GM19372 (cell line): Measurements from ENCODE around the gene PLIN4.
"Not testable (repeated sequence)": the region's sequence is repeated elsewhere in the genome, so short reads cannot be mapped to it uniquely, and the experiment has no call there.

Experiments used
- ATAC-seq: cut with Tn5 transposase; IDR thresholded peaks from one replicate; pipeline ENCODE4 v1.9.1; 2021; ENCODE audit warnings: mild to moderate bottlenecking, low read depth, moderate library complexity; ENCODE audit not compliant: unreplicated experiment

PLIN4 gene

DNA sequence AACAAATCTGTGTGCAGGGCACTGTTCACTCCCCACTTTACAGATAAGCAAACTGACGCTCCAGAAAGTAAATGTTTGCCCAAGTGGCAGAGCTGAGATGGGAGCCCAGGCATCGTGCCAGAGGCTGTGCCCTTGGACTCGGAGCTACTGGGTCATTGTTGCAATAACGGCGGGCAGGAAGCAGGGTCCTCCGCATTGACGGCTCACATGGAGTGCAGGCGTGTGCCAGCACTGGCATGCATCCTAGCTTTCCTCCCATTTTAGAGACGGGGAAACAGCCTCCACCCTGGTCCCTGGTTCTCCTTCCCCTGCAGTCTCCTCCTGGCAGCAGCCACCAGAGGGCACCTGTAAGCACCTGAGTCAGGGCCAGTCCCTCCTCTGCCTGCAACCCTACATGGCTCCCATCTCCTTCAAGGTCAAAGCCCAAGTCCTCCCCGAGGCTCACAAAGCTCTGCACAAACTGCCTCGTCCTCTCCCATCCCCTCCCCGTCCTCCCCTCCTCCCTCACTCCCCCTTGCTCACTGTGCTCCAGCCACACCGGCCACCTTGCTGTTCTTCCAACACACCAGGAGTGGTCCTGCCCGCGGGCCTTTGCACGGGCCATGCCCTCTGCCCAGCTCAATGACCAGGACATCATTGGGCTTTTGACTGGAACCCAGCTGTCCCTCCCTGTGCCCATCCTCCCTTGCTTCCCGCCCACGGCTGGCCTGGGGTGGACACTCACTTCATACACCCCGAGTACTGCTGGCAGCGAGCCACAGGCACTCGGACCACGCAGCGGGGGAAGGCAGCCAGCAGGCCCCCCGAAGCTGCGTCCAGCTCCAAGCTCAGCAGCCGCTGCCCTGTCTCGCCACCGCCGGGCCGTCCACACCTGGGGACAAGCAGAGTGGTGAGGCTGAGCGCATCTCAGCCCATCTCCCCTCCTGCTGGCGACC lies 29.3 kb upstream of the PLIN4 start:
- ATAC-seq, result no peak

DNA sequence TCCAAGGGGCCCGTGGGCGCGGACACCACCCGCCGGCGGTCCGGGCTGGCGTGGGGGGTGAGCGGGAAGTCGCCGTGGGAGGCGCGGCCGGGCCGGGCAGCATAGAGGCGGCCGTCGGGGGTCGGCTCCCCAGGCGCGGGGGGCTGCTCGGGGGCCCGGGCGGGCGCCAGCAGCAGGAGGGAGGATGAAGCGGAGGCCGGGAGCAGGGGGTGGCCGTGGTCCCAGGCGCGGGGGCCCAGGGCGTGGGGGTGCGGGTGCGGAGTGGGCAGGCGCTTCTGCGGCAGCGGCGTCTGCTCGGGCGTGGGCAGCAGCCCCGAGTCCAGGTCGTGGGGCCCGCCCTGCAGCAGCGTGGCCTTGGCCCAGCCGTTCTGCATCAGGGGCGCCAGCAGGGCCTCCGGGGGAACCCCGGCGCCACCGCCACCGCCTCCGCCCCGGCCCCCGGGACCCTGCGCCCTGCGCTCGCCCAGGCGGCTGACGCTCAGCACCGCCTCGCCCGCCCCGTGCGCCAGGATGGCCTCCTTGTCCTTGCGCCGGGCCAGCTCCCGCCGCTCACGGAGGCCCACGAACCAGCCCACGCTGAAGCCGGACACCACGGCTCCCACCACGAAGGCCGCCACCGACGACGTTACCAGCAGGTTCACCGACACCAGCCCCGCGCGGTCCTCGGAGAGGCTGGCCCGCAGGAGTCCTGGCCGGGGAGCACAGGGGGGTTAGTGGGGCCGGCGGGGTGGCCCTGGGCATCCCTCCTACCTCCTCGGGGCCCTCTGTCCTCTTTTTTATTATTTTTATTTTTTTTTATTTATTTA lies 25.8 kb upstream of the PLIN4 start:
- ATAC-seq, result no peak

DNA sequence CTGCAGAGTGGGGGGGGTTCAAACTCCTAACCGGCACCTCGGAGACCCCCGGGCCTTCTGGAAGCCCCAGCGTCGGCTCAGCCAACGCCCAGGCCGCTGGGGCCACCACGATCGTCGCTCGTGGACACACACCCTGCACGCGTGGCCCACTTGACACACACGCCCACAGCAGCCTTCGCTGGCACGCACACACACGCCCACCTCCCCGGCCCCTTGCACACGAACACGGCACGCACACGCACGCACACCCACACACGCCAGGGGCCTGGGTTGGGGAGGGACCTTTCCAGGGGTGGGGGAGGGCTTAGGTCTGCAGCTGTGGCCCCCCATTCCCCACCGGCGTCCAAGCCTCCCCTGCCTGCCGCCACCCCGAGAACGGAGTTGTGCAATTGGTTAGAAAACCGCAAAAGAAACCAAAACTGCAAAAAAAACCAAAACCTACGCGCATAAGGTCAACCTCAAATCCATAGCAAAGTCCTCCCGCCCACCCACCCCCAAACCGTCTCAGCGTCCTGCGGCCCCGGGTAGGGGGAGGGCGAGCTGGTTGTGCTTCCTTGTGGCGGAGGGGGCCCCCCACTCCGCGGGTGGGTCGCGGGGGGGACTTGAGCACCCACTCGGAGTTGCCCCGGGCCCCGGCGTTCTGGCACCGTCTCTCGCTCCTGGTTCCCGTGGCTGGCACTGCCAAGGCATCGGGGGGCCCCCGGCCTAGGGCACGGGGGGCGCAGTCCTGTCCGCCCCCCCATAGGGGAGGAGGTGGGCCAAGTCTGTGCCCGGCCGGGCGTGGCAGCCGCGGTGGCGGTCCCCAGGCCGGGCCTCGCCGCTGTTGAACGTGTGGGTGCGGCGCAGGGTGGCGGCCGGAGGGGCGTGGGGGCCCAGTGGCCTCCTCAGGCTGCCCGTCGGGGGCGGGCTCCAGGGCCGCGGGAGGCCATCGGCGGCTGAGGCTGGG lies 24.9 kb upstream of the PLIN4 start:
- no peak for ATAC-seq

DNA sequence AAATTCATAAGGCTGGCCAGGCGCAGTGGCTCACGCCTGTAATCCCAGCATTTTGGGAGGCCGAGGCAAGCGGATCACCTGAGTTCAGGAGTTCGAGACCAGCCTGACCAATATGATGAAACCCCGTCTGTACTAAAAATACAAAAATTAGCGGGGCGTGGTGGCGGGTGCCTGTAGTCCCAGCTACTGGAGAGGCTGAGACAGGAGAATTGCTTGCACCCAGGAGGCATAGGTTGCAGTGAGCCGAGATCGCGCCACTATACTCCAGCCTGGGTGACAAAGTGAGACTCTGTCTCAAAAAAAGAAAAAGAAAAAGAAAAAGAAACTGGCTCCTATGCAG lies 23.5 kb upstream of the PLIN4 start:
- ATAC-seq, result not testable (repeated sequence)

DNA sequence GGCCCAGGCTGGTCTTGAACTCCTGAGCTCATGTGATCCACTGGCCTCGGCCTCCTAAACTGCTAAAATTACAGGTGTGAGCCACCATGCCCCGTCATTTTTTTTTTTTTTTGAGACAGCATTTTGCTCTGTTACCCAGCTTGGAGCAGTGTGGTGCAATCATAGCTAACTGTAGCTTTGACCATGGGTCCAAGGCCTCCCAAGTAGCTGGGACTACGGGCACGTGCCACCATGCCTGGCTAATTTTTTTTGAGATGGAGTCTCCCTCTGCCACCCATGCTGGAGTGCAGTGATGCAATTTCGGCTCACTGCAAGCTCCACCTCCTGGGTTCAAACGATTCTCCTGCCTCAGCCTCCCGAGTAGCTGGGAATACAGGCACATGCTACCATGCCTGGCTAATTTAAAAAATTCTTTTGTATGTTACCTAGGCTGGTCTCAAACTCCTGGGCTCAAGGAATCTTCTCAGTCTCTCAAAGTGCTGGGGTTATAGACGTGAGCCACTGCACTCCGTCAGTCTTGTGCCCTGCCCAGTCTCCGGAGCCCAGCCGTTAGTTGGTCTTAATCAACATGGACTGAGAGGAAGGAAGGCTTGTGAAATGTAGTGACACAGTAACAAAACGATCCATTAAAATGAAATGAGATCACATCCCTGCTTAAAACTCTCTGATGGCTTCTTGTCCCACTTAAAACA lies 23.0 kb upstream of the PLIN4 start:
- ATAC-seq, result no peak

DNA sequence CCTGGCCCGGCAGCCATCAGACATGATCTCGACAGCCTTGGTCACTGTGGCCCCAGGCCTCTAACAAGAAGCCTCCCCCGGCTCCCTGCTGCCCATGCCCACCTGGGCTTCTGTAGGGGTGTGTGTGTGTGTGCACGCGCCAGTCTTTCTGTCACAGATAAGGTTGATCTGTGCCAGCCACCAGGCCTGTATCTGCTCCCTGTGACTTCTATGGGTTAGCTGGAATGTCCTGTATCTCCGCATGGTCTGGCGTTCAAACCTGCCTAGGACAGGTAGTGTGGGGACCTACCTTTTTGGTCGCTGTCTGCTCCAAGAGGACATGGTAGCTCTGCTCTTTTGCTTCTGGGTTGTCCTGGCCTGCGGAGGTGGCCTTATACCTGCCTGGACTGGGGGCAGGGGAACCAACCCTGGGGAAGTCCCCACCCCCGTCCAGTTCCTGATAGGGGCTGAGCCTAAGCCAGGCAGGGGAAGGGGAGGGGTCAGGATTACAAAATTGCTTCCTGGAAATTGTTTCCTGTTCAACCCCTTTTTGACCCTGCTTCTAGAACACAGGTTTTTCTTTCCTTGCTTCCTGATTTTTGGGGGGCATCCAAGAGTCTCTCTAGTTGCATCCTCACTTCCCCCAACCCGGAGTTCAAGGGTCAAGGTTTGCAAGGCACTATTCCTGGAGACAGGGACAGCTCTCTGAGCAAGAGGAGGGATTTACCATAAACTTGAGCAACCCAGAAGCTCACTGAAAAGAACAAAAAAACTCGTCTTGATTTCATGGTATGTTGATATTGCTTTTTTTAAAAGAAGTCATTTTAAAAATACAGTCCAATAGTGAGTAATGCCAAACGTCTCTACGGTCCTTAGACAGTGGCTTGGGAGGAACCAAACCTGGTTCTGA lies 21.7 kb upstream of the PLIN4 start, which contains the start of gene LRG1:
LRG1 (minus strand) TSS at position 344 of the 889 bp plus-strand sequence; CDS start at position 321, 23 bp downstream.
- no peak for ATAC-seq

DNA sequence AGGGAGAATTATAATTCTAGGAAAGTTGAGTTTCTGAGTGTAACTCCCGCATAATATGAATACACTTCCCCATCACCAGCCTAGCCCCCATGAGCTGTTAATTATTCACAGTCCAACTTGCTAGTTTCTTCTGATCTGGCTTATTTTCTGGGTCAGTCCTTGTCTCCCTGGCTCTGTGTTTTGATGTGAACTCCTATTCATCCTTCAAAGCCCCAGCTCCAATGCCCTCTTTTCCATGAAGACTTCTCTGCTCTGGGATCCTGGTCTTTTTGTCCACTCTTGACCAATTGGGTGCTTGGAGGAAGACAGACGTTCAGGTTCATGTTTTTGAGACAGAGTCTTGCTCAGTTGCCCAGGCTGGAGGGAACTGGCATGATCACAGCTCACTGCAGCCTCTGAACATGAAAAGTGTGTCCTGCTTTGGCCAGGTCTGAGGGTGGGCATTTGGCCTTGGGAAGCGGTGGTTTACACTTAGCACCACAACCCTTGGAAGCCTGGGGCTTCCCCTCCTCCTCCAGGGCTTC lies 20.9 kb upstream of the PLIN4 start:
- ATAC-seq, result no peak

DNA sequence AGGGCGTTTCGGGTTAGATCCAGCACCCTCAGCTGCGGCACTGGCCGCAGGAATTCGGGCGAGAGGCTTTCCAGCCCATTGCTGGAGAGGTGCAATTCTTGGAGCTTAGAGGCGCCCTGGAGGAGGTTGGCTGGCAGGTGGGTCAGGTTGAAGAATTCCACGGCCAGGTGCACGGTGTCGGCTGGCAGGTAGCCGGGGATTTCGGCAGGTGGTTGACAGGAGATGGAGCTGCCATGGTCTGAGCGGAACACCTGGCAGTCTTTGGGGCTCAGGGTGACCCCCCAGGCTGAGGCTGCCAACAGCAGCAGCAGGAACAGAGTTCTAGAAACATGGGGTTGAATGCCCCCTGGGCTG lies 20.3 kb upstream of the PLIN4 start:
- ATAC-seq, result no peak

DNA sequence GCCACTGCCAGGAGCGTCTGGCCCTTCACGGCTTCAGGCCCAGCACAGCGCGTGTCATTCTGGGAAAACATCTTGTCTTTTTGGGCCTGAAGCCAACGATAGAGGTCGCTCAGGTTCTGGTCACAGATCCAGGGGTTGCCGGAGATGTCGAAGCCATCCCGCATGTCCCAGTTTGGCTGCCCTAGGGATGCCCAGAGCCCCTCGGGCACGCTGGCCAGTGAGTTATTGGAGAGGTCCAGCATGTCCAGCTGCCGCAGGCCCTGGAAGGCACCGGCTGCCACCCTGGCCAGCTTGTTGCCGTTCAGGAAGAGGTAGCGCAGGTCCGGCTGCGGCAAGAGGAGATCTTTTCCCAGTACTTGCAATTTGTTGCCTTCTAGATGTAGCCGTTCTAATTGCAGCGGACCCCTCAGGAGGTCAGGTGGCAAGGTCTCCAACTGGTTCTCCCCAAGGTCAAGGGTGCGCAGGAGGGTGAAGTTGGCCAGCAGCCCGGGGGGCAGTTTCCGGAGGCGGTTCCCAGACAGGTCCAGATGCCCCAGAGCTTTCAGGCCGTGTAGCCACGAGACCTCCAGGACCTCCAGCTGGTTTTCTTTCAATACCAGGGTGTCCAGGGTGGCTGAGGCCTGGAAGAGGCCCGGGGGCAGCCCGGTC lies 19.8 kb upstream of the PLIN4 start:
- ATAC-seq, result no peak

DNA sequence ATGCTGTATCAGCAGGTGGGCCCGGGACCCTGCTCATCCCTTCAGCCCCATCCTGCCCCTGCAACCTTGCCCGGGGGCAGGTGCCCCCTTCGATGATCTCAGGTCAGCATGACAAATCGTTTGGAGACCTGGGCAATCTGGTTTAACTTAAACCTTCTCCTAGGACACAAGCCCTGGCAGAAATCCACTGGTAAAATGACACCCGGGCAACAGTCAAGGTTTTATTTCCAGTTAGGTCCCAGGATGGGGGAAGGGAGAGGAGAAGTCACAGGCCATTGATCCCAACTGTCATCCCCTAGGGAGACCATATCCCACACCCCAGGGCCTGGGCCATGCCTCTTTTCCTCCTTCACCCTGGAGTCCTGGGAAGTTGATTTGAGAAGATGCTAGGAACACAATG lies 18.5 kb upstream of the PLIN4 start:
- ATAC-seq, result no peak

DNA sequence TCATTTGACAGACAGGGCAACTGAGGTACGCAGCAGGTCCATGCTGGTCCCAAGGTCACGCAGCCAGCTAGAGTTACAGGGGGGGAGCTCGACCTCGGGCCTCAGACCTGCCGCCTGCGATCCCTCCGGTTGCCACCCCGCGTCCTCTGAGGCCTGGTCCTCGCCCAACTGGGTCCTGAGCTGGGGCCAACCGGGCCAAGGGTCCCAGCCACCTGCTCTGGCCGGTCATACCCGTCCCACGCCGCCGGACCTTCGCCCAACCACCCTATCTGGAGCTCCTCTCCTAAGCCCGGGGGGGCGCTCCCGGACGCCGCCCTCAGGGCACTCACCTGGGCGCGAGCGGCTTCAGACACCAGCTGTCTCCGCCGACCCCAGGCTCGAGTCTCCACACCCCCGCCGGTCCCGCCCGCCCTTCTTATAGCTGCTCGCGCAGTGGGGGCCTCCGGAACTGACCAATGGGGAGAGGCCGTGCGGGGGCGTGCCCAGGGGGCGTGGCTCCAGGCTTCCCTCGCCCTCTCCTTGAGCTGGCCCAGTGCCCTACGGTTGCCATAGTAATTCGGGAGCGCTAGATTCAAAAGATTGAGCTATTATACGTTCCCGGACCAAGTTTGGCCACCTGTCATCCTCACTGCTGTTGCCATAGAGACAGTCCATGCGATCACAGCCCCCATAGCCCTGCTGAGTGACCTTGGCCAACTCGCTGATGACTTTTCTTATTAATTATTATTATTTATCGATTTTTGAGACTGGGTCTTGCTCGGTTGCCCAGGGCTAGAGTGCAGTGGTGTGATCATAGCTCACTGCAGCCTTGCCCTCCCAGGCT lies 16.8 kb upstream of the PLIN4 start, which contains the start of gene PLIN5:
PLIN5 (minus strand) TSS at position 389 of the 823 bp plus-strand sequence. CDS start 1,150 bp downstream, outside the sequence.
- ATAC-seq, result no peak

DNA sequence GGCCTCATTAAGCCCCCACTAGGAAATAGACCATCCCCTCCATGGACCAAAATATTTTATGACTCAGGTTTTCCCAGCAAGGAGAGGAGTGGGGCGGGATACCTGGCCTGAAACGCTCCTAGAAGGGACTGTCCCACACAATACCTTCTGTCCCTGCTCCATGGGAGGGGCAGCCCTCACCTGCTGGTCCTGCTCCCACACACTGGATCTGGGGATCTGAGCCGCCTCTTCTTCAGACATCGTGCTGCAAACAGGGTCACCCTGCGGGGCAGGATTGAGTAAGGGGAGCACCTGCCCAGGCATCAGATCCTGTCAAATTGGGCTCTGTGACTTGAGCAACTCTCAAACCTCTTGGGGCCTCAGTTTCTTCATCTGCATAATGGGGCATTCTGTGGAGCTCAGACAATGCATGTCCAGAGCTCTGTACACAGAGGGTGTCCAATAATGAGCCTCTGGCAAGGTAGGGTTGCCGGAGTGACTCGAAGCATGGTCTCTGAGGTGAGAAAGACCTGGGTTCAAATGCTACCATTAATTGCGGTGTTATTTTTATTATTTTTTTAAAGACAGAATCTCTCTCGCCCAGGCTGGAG lies 15.6 kb upstream of the PLIN4 start:
- no peak for ATAC-seq

DNA sequence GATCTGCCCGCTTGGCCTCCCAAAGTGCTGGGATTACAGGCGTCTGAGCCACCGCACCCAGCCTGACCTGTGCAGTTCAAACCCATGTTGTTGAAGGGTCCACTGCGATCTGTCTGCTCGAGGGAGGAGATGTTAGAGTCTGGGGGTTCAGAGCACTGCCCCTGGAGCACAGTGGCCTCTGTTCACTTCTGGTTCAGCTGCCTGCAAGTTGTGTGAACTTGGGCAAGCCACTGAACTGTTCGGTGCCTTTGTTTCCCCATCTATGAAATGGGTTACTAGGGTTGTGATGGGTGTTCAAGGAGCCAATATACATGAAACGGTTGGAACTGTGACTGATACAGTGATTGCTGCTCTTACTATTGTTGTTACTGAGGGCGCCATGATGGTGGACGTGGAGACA lies 15.0 kb upstream of the PLIN4 start:
- ATAC-seq, result no peak

DNA sequence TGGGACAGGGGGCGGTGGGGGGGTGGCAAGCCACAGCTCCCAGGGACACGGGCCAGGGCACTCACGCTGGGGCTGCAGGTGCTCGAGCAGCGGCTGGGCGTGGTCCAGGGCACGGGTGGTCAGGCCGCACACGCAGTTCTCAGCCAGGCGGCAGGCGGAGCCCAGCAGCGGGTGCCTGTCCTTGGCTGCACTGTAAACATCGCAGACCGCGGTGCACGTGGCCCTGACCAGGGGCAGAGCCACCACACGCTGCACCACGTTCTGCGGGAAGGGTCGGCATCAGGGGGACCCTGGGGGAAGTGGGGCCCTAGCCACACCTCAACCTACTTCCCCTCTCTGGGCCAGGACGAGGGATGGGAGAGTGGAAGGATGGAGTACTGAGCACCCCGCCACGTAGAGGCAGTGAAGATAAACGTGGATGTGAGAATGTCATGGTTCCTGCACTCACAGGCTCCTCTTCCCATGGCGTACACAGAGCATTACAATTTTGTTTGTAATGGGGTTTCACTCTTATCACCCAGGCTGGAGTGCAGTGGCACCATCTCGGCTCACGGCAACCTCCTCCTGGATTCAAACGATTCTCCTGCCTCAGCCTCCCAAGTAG lies 13.4 kb upstream of the PLIN4 start:
- no peak for ATAC-seq

DNA sequence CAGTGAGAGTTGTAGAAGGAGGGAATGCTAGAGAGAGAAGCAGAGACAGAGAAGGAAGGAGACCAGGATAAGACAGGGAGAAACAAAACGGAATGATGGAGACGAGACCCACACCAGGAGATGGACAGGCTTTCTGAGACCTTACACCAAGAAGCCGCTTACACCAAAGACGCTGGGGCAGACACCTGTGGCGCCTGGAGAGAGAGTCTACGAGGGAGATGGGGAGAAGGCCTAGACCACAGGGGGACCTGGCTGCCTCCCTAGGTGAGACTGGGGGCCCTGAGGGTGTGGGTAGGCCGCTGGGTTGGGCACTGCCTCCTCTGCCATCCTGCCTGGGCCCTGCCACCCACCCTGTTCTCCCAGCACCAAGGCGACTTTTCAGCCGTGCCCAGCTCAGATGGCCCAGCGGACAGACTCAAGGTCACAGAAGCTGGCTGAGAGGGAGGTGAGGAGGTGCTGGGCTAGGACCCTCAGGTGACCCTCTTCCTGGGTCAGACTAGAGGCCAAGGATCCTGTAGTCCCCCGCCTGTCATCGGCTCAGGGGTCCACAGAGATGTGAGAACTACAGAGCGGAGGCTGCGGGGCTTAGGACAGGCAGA lies 11.7 kb upstream of the PLIN4 start:
- no peak for ATAC-seq

DNA sequence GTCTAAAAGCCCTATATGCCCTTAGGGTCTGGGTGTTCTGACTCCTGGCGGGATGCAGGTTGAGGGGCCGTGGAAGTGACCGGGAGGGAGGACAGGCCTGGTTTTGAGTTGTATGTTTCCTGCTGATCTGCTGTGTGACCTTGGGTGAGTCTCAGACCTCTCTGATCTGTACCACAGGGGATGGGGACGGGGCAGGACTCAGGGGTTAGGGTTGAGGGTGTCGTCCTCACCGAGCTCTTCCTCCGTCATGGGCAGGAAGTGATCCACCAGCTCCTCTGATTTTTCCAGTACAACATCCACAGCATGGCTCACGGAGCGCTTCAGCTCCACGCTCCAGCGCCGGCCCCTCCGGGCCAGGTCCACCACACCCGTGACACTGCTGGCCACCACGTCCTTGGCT lies 10.6 kb upstream of the PLIN4 start:
- ATAC-seq, result no peak
